ENCODE measurements around the gene LONRF2.

DNA sequence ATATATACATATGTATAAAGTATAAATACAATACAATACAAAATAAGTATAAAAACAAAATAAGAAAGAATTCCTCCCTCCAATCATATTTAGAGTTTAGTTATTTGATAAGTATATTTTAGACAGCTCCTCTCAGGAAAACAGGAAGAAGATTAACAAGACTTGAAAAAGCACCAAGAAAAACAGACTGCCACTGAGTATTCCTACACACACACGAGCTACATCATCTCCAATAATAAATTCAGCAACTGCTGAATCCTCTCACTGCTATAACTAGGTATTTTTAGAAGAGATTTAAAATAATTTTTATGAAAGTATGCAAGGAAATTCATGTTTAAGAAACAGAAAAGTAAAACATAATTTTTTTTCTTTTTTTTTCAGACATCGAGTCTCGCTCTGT is 13.0 kb downstream of the LONRF2 start:
- TF ChIP-seq CTCF (conservative IDR thresholded peaks at IDR 0.05; ENCODE audit: low read depth, low read length) (no peak), EZH2 (IDR thresholded peaks at IDR 0.05; ENCODE audit: low read length, unreplicated experiment) (no peak)
